Kidney capillary endothelial cell (primary cell): ENCODE data around the gene TMEM30A.

ENCODE experiments used
- DNase-seq: peaks from one replicate; pipeline ENCODE4 v3.0.0-alpha.2; 2018; ENCODE audit warnings: low spot score

The TMEM30A gene

DNA sequence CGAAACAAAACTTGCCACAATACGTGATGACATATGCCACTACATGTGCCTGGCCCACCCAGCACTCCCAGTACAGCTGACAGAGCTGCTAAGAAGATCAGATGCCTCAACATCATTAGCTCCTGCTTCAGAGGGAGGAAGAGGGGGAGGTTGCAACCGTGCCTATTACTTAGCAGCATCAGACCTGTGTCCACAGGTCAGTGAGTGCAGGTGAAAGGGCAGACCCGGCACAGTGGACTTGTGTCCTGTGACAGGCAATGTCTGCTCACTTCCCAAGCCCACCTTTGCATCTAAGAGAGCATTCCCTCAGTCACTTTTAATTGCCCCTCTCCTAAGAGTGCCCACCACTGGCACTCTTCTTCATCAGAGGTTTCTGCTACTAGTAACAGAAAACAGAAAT lies 69.3 kb downstream of the TMEM30A start:
- DNase-seq = no peak

DNA sequence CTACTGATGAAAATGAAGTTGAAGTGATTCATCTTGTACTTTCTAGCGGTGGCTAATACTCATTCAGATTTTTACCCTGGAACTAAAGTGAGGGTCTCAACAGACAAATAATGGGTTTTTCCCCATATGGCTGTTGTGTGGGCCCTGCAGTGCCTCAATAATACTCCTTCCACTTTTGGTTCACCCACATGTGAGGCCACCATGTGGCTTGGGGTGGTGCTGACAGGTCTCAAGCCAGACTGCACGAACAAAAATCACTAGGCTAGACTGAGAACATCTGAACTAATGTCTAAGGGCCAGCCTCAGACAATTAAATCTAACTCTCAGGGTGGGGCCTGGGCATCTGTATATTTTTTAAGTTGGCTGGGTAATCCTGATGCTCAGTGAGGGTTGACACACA lies 70.9 kb downstream of the TMEM30A start:
- DNase-seq = no peak

DNA sequence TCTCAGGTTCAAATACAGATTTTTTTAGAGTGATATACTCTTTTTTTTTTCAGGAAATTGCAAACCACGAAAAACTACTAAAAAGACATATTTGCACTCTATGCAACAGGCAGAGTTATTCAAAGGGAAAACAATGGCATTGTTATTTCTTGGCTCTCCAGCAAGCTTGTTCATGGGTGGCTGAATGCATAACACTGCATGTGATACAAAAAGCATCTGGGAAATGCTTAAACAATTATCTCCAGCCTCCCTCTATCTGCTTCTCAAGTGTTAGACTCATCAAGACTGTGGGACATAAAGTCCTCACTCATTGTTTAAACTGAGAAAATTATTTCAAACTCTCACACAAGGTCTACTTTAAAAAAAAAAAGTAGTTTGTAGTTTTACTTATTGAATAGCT lies 71.5 kb downstream of the TMEM30A start:
- peak; percentile 9 for DNase-seq

DNA sequence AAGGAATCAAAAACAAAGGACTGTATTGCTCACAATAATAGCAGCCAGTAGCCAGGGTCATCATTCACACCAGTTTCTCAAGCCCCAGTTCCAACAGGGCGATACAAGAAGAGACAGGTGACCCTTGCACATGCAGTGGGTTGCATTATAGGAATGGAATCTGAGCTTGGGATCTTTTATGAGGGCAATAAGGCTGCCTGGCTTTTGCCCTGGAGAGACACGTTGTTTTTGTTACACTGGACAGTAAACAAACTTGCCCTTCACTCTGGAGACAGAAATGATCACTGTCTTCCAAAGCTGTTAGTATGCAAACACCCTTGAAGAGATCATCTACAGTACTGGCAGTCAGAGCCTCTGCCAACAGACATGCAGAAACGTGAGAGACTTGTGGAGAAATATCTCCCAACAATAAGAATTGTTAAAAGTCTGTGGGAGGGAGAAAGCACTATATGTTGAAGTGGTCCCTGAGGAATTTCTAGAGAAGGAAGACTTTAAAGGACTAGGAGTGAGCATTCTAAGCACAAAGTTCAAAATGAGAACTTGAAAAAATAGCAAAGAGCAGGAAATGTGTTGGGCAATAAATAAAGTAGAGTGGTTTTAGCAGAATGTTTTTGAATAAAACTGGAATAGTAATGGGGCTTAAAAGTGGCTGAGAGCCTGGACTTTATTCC lies 72.5 kb downstream of the TMEM30A start:
- no peak for DNase-seq

DNA sequence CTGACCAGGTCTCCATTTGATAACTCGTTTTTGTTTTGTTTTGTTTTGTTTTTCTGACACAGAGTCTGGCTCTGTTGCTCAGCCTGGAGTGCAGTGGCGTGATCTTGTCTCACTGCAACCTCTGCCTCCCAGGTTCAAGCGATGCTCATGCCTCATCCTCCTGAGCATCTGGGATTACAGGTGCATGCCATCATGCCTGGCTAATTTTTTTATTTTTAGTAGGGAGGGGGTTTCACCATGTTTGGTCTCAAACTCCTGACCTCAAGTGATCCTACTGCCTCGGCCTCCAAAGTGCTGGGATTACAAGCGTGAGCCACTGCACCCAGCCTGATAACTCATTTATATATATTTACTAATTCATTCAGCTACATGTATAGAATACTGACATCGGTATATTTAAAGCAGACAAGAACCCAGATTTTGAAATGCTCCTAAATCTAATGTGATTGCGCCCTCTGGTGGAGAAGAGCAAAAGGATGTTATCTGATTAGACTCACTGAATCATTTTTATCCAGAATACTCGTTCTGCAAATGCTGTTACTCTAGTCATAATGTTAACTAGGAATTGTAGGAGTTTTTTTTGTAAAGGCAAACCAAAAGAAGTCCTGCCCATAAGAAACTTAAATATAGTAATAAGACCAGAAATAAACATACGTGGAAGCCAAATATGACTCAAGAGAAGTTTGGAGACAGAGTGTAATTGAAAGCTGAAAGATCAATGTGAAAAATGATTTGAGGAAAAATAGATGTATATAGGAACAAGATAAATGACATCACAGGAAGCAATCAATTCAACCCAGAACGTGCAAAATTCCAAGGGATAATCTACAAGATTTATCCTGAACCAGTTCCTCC lies 73.5 kb downstream of the TMEM30A start:
- DNase-seq = peak; percentile 69

DNA sequence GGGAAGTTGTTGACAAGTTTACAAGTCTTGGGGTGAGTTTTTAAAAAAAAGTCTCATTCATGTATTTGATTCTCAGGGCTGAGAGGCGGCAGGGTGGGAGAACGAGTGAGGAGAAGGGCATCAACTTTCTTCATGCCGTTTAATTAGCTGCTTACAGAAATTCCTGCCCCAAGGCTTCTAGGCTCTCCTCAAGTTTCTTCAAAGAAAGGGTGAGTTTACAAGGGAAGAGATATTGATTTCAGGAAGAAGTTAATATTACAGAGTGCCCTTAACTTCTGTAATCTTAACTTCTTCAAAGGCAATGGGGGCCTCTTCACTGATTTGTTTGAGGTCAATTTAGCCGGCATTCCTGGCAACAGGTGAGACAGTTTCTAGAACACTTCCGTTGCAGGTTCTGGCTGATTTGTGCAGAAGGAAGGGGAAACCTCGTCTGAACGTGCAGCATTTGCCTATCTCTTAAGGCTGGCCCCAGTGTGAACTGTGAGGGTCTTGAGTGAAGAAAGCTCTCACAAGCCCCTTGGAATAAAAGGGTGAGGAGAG lies 75.3 kb downstream of the TMEM30A start:
- DNase-seq = no peak

DNA sequence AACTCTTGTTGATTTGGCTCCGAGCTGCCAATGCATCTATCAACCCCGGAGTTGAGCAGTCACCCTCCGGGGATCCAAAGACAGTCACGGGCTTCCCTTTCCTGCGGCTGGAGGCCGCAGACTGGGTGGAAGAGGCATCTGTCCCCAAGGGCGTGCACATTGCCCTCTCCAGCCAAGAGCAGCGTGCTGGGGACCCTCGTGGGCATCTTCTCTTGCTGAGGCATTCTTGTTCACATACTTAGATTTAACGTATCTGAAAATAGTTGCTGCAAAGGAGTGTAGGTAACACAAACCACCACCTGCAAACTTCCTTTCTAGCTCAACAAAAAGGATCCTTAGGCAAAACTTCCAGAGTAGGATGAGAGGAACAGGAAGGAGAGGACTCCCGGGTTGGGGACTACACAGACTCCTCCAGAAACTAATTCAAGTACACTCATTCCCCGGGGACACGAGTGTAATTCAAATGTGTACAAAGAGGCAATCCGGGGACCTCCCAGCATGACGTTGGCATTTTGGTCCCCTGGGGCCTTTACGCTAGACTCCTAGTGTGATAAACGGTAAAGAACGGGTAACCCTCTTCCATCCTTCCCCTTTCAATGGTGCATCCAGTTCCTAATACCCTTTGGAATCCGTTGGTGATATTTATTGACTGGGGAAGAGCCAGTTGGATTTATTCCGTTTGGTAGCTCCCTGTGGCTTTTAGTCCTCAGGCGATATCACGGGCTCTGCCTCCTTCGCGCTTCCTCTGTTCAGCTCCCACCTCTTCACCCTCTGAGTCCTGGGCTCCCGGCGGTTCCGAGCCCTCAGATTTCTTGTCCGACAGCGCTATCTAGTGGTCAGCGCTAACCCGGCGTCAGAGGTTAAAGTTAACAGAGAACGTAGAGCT lies 76.1 kb downstream of the TMEM30A start:
- peak; percentile 85 for DNase-seq

DNA sequence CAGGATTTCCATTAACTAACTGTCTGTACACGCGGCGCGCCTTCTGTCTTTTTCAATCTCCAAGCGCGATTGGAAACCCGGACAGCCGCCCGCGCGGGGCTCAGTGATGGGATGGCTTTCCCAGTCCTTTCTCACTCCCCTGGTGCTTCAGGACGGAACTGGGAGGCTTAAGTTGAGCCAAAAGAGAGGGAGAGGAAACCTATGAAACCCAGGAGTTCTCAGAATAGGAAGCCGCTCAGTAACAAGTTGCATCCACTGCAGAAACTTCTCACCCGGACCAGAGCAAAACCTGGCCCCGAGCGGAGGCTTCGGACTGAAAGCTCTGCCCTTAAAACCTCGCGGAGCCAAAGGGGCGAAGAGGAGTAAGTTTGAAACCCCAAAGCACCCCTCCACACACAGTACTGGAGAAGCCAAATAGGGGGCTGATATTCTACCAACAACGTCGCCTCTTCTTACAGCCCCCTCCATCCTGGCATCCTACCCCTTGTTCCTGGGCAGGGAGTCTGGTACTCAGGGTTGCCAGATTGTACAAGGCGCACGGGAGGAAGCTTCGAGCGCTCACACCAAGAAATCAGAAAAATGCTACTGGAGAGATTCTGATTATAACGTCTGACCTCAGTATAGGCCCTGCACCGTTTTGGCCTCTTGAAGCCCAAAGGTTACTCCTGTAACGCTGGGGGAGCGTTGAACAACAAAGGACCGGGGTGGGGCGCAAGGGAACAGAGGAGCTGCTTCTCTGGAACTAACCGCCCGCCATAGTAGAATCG lies 77.8 kb downstream of the TMEM30A start:
- peak; percentile 29 for DNase-seq

DNA sequence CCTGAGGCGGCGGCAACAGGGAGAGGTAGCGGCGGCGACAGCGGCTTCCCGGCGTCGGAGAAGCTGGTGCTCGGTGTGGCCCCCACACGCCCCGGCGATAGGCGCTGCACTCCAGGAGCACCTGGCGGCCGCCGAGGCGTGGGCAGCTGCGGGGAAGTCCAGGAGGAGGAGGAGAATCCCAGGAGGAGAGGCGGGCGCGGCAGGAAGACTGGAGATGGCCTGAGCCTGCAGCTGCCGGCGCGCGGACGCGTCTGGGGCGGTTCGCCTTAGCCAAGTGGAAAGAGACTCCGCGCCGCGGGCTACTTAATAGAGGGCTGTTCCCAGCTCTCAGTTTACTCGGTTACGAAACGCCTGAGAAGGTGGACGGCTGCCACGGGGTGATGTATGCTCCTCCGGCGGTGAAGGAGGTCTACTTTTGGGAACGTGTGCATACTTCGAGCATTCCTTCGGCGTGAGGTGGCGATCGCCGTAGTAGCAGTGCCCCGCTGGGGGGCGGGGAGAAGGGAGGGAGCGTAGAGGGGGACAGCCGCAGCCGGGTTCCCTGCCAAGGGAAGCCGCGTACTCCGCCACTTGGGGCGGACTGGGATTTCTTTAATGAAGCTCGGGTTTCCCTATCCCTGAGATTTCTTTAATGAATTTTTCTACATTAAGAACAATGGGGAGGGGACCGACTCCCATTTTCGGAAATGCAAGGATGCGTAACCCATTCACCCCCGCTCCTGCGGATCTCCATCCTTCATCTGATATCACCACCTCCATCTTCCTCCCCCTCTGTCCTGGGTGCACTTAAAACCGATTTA lies 78.6 kb downstream of the TMEM30A start, which contains the start of gene COL12A1:
Gene COL12A1, minus strand, starts transcription at position 278 of the 800 bp plus-strand sequence. CDS start 3,261 bp downstream, outside the sequence.
- peak; percentile 70 for DNase-seq

DNA sequence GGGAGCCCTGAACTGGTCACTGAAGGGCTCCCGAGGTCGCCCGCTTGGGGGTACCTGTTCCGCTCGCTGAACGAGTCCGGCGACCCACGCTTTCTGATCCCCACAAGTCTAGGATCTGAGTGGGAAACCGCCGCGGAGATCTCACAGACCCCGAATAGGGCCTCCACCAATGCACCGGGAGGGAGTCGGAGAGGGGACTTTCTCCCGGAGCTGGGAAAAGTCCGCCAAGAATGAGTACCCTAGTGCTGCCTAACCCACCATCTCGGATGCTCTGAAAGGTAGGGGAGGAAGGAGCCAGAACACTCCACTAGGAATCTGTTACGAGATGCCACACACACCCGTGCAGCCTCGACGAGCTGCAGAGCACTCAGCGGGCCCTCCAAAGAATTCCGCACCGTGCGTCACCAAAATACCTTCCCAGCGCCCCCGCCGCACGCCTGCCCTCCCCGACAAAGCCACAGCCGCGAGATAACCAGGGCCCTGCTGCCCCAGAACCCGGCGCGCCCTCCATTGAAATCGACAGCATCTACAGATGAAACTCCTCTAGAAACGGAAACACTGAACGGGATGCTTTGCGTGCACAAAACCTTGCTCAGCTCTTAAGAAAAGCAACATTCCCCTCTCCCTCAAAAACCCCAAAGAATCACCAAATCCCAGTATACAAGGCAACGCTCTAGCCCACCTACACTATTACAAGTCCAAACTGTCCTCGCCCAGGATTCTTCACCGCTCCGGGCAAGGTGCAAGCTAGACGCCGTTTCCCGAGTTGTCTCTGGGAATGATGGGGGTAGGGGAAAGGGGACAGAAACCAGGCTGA lies 79.4 kb downstream of the TMEM30A start:
- peak; percentile 30 for DNase-seq

DNA sequence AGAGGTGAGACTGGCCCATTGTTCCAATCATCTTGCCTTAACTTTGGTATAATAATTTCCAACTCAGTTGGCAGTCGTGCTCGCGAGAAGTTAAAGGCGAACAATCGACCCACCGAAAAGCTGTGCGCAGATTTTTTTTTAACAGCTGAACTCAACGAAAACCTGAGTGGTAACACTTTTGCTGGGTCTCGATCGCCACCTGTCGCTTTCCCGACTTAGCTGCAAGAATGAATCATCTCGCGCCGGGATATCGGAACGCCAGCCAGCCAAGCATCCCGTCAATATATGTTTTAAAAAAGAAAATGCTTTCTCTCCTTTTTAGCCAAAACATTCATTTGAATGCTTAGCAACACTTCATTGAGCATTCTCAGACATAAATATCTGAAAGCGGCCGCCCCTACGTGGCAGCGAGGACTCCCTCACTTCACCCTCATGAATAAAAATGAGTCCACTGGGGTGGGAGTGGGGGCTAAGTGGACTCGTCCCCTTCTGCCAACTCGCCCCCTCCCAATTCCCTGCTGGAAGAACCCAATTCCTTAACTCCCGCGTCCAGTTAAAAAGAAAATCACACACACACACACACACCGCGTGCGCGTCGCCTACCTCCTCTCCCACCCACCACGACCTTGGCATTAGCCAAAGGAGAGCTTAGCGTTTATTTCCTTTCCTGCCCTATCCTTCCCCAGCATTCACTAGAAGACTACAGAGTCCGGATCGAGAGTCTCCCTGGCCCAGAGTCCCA lies 80.2 kb downstream of the TMEM30A start:
- peak; percentile 89 for DNase-seq

DNA sequence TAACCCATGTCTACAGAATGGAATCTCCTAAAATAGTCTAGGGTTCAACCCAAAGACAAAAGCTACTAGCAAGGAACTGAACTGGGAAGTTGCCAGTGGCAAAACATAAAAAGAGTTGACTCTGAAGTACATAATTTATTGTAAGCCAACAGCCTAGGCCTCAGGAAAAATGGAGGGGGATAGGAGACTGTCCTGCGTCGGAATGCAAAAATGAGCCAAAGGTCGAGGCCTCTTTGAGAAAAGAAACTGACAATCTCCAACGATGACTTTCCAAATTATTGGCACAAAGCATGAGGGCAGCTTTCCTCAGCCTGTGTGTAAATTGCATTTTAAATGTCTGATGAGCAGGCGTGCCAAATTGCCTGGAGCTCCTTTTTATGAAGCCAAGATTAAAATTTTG lies 80.9 kb downstream of the TMEM30A start:
- no peak for DNase-seq
